Endothelial cell of umbilical vein (primary cell): Measurements from ENCODE around the gene PPIA. TPM values are rescaled to one million over a fixed set of nuclear protein-coding genes. Genes with fewer than 3 reads are reported as not detected.

Experiments used
- BruUV-seq: library from RNA; stranded (reverse); fragments of 400-500 nt; replicated peaks from 2 replicates; lab custom pipeline; 2021; lab: Mats Ljungman, UMichigan
- CTCF ChIA-PET: fragments of 300-600, 350-600 bp; sonication (Branson Sonifier 250); formaldehyde crosslinking; loops from one replicate; lab custom pipeline; 2021; ENCODE audit warnings: antibody characterized with exemption, inconsistent platforms; lab: Charles Lee
- POLR2A ChIA-PET: fragments of 300-600, 350-600 bp; sonication (Branson Sonifier 250); formaldehyde crosslinking; loops from one replicate; lab custom pipeline; 2021; ENCODE audit warnings: antibody characterized with exemption, inconsistent platforms; lab: Charles Lee
- DNase-seq: peaks from one replicate; pipeline ENCODE4 v3.0.0-alpha.2; 2011; ENCODE audit warnings: low read depth, low spot score
- FAIRE-seq: peaks from 2 replicates; lab custom pipeline; 2011; peaks lifted over from hg19 to GRCh38; lab: Jason Lieb, UNC
- H2AFZ ChIP-seq: 2 replicates; pipeline ENCODE4 v1.6.0; 2012; ENCODE audit warnings: low read depth, low read length, control low read depth, inconsistent platforms
- H3K27ac ChIP-seq: 2 replicates; pipeline ENCODE4 v1.5.1; 2011; ENCODE audit warnings: low read depth, mild to moderate bottlenecking, control low read depth, low read length, moderate library complexity; ENCODE audit not compliant: insufficient read depth
- H3K27me3 ChIP-seq, 2 experiments: 2 replicates each; pipeline versions ENCODE4 v1.6.0 to v1.6.1; 2011; ENCODE audit warnings: low read length in 2 of 2, mixed read lengths in 1 of 2; ENCODE audit not compliant: control insufficient read depth in 2 of 2, insufficient read depth in 2 of 2
- H3K36me3 ChIP-seq, 2 experiments: 2 replicates in 1 of 2; 3 replicates in 1 of 2; pipeline ENCODE4 v1.5.1; 2011; ENCODE audit warnings: low read length in 2 of 2, mild to moderate bottlenecking in 1 of 2, moderate library complexity in 1 of 2; ENCODE audit not compliant: control insufficient read depth in 2 of 2, insufficient read depth in 2 of 2; ENCODE audit errors: extremely low read depth in 1 of 2
- H3K4me1 ChIP-seq: 3 replicates; pipeline ENCODE4 v1.5.1; 2011; ENCODE audit warnings: mild to moderate bottlenecking, low read length; ENCODE audit not compliant: control insufficient read depth, insufficient read depth; ENCODE audit errors: extremely low read depth
- H3K4me2 ChIP-seq: 2 replicates; pipeline ENCODE4 v1.6.1; 2011; ENCODE audit warnings: low read length, control low read depth, mixed read lengths; ENCODE audit not compliant: insufficient read depth
- H3K4me3 ChIP-seq, 3 experiments: fragments of 200-600 bp in 1 of 3; sonication (generic), shearing (Covaris generic) in 1 of 3; replicated peaks in 1 of 3; 2 replicates each; pipeline ENCODE4 v1.5.1; 2011 to 2016; ENCODE audit warnings: control low read depth in 3 of 3, low read length in 3 of 3, mild to moderate bottlenecking in 2 of 3, inconsistent platforms in 1 of 3, low read depth in 1 of 3, moderate library complexity in 1 of 3; ENCODE audit not compliant: insufficient read depth in 1 of 3
- H3K79me2 ChIP-seq: 2 replicates; pipeline ENCODE4 v1.6.0; 2012; ENCODE audit warnings: low read length, inconsistent platforms; ENCODE audit not compliant: control insufficient read depth, insufficient read depth
- H3K9ac ChIP-seq: replicated peaks from 2 replicates; pipeline ENCODE3; 2011; ENCODE audit warnings: low read length, control low read depth; ENCODE audit not compliant: insufficient read depth; ENCODE audit errors: extremely low read depth
- H3K9me1 ChIP-seq: replicated peaks from 3 replicates; pipeline ENCODE4 v1.6.0; 2011; ENCODE audit warnings: mild to moderate bottlenecking, low read length; ENCODE audit not compliant: control insufficient read depth, insufficient read depth; ENCODE audit errors: extremely low read depth
- H3K9me3 ChIP-seq: replicated peaks from 2 replicates; pipeline ENCODE4 v1.5.1; 2012; ENCODE audit warnings: low read length, inconsistent platforms; ENCODE audit not compliant: control insufficient read depth, insufficient read depth
- H4K20me1 ChIP-seq: replicated peaks from 2 replicates; pipeline ENCODE3; 2011; ENCODE audit warnings: mild to moderate bottlenecking, low read length; ENCODE audit not compliant: control insufficient read depth, insufficient read depth; ENCODE audit errors: extremely low read depth
- EZH2 ChIP-seq: IDR thresholded peaks from 2 replicates; pipeline ENCODE4 v1.6.1; 2012; ENCODE audit warnings: borderline replicate concordance, low read depth, mild to moderate bottlenecking, moderate library complexity, low read length, inconsistent platforms; ENCODE audit not compliant: severe bottlenecking
- FOS ChIP-seq: IDR thresholded peaks from 2 replicates; pipeline ENCODE4 v1.6.1; 2011; ENCODE audit warnings: mild to moderate bottlenecking, low read length, moderate library complexity, borderline replicate concordance; ENCODE audit not compliant: insufficient read depth
- GATA2 ChIP-seq: IDR thresholded peaks from 2 replicates; pipeline ENCODE4 v1.7.0; 2011; ENCODE audit warnings: low read depth, mild to moderate bottlenecking, moderate library complexity, mixed read lengths, low read length; ENCODE audit not compliant: insufficient read length, insufficient read depth
- JUN ChIP-seq: IDR thresholded peaks from 2 replicates; pipeline ENCODE4 v1.6.1; 2011; ENCODE audit warnings: borderline replicate concordance, low read depth; ENCODE audit not compliant: insufficient read length, insufficient read depth
- MYC ChIP-seq: IDR thresholded peaks from one replicate; pipeline ENCODE4 v1.6.1; 2011; ENCODE audit warnings: mild to moderate bottlenecking, low read depth, low read length
- POLR2A ChIP-seq: IDR thresholded peaks from 2 replicates; pipeline ENCODE4 v1.6.1; 2012; ENCODE audit warnings: low read depth, mild to moderate bottlenecking, control low read depth, low read length
- dilution Hi-C: fragments of 300-500 bp; cut with MboI; formaldehyde crosslinking; loops from one replicate; pipeline ENCODE4 v1.15.0; 2019; ENCODE audit warnings: low sequenced_read_pairs; ENCODE audit not compliant: extremely low pct_ligation_motif_present
- intact Hi-C: fragments of 100-400 bp; cut with micrococcal nuclease; formaldehyde crosslinking; loops from one replicate; pipeline ENCODE4 v1.10.0; 2022
- polyA plus RNA-seq, 4 experiments: library from polyadenylated mRNA; depleted of rRNA in 3 of 4; stranded (reverse) in 3 of 4; unstranded in 1 of 4; fragments of >200 nt; gene quantifications; 2 replicates each; pipeline versions ENCODE4 v1.2.1 to v1.2.3, GENCODE V29; 2011 to 2012; ENCODE audit warnings: missing spikeins in 1 of 4
- total RNA-seq: library from RNA; stranded (reverse); gene quantifications from 2 replicates; pipeline ENCODE4 v1.2.3, GENCODE V29; 2021
- TF ChIP-seq, protein P1 (sequence below): IDR thresholded peaks from 2 replicates; pipeline ENCODE4 v1.6.1; 2011; ENCODE audit not compliant: insufficient read depth, insufficient read length

Gene PPIA
- total and polyA plus RNA-seq, 2 donors (not counting 3 experiments of a cell fraction or from before 2014, with no cell fraction given): 2,602 to 5,159 TPM

DNA sequence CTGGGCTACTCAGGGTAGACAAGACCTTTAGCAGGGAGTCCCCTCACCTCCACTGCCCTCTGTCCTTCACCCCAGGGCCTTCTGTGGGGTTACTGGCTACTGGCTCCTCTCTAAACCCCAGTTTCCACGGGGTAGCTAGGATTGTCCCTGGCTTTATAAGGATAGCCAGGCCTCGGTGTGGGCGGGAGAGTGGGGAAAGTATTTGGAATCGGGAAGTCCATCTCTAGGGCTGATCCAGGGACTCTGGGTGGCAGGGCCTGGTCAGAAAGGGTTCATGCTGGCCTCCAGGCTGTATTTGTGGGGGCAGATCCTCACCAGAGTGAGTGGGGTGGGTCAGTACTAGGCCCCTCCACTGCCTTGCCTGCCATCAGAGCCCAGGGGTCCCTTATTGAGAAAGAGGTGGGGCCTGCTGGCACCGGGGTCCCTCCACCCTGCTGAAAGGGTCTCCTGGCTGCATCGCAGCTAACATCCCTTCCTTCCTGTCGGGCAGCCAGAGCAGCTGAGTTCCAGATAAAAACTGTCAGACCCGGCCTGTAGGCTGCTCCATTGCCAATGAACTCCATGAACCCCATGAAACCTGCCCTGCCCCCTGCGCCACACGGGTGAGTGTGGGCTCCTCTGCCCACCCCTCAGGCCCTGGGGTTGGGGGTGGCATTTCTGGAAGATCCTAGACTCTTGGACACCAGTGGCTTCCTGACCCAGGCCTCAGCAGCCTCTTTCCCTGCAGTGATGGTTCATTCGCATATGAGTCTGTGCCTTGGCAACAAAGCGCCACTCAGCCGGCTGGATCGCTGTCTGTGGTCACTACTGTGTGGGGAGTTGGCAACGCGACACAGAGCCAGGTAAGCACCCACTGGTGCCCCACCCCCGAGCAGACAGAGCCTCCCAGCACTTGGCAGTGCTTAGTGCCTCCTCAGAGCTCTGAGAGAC lies 40.5 kb upstream of the PPIA start:
- H2AFZ ChIP-seq: no peak overlapping the region
- H3K79me2 ChIP-seq: peaks cover 36% of the 10 kb centered on the region
- H3K9me3 ChIP-seq: no peaks in the 10 kb centered on the region
- dilution Hi-C loops: no loop called here
- H3K9ac ChIP-seq: no peak overlapping the region
- H3K4me3 ChIP-seq: no peak overlapping the region
- H3K4me1 ChIP-seq: no peaks in the 10 kb centered on the region
- H3K4me2 ChIP-seq: no peak overlapping the region
- intact Hi-C loops: no loop called here
- TF ChIP-seq FOS: no peak
- TF ChIP-seq EZH2: no peak
- TF ChIP-seq, protein P1, sequence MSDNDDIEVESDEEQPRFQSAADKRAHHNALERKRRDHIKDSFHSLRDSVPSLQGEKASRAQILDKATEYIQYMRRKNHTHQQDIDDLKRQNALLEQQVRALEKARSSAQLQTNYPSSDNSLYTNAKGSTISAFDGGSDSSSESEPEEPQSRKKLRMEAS: no peak
- no peak for TF ChIP-seq MYC
- TF ChIP-seq JUN: no peak
- TF ChIP-seq GATA2: no peak
- H3K27ac ChIP-seq: no peak overlapping the region
- ChIA-PET POLR2A (no interaction called here), CTCF (no interaction called here)
- H3K9me1 ChIP-seq: no peaks in the 10 kb centered on the region
- BruUV-seq: no TSS peak
- H3K36me3 ChIP-seq: peaks cover 6 to 37% of the 10 kb centered on the region in 2 experiments
- FAIRE-seq (no peak), DNase-seq (no peak)
- no peaks in the 10 kb centered on the region for H4K20me1 ChIP-seq
- H3K27me3 ChIP-seq: no peaks in the 10 kb centered on the region

DNA sequence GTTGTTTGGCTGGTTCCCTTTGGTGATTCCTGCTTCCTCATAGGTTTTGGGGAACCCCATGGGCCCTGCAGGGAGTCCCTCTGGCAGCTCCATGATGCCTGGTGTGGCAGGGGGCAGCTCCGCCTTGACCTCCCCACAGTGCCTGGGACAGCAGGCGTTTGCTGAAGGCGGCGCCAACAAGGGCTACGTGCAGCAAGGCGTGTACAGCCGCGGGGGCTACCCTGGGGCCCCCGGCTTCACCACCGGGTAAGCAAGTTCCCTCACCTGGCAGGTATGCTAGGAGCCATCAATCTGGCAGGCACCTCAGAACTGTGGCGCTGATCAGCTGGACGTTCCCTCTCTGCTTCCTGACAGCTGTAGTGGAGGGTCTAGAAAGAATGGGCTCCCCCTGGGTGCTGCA lies 39.6 kb upstream of the PPIA start:
- Histone ChIP-seq H4K20me1 (no peaks in the 10 kb centered on the region), H3K4me3 (no peak overlapping the region), H3K9me1 (no peaks in the 10 kb centered on the region), H3K27me3 (no peaks in the 10 kb centered on the region), H3K27ac (no peak overlapping the region), H3K4me2 (no peak overlapping the region), H2AFZ (no peak overlapping the region), H3K9me3 (no peaks in the 10 kb centered on the region), H3K79me2 (peaks cover 29% of the 10 kb centered on the region), H3K36me3 (peaks cover 6 to 42% of the 10 kb centered on the region in 2 experiments), H3K9ac (no peak overlapping the region), H3K4me1 (no peaks in the 10 kb centered on the region)
- ChIA-PET CTCF (no interaction called here), POLR2A (no interaction called here)
- no peak for TF ChIP-seq POLR2A
- TF ChIP-seq, protein P1: no peak
- TF ChIP-seq EZH2: no peak
- FAIRE-seq (no peak), DNase-seq (no peak)
- dilution Hi-C loops (no loop called here), intact Hi-C loops (no loop called here)
- TSS peak; percentile 2 for BruUV-seq
